Lower lobe of right lung (tissue), 2 donors: ENCODE results near the gene MAP3K10. TPM values are rescaled to one million over a fixed set of nuclear protein-coding genes. Genes with fewer than 3 reads are reported as not detected.

Source experiments
- ATAC-seq, 2 donors: fragments of 200-7000 bp; cut with Tn5 transposase; one replicate each; pipeline ENCODE4 v1.9.1; 2020 to 2022; ENCODE audit warnings: mild to moderate bottlenecking in 2 of 2, moderate library complexity in 2 of 2
- DNase-seq: peaks from one replicate; pipeline ENCODE4 v3.0.0-alpha.2; 2020
- H3K27ac ChIP-seq: fragments of 200-600 bp; one replicate; pipeline ENCODE4 v1.8.0; 2022
- H3K27me3 ChIP-seq: fragments of 200-600 bp; one replicate; pipeline ENCODE4 v1.8.0; 2022; ENCODE audit warnings: low read depth
- H3K36me3 ChIP-seq: fragments of 200-600 bp; one replicate; pipeline ENCODE4 v1.8.0; 2022; ENCODE audit warnings: mild to moderate bottlenecking
- H3K4me1 ChIP-seq: fragments of 200-600 bp; one replicate; pipeline ENCODE4 v1.8.0; 2022
- H3K4me3 ChIP-seq: fragments of 200-600 bp; one replicate; pipeline ENCODE4 v1.8.0; 2022; ENCODE audit warnings: mild to moderate bottlenecking
- H3K9me3 ChIP-seq: fragments of 200-600 bp; one replicate; pipeline ENCODE4 v1.8.0; 2022
- CTCF ChIP-seq: fragments of 200-600 bp; IDR thresholded peaks from one replicate; pipeline ENCODE4 v1.8.0; 2022; ENCODE audit warnings: antibody characterized with exemption, mild to moderate bottlenecking
- intact Hi-C: fragments of 100-400 bp; cut with DNase I; formaldehyde crosslinking; loops from one replicate; pipeline ENCODE4 v1.11.0; 2022
- total RNA-seq: library from RNA; stranded (reverse); fragmentation: NEBNext Ultra II Directional; extraction: Animal tissue kit (Norgen Biotek cat#: 25700); gene quantifications from one replicate; pipeline ENCODE4 v1.2.1, GENCODE V29; 2021
- donor health status: DM: no; HTN: yes; CAD: no; lungs with severe emphysema.

Gene MAP3K10
- total RNA-seq, 1 donor from 2014 or later, result 17.4 TPM

DNA sequence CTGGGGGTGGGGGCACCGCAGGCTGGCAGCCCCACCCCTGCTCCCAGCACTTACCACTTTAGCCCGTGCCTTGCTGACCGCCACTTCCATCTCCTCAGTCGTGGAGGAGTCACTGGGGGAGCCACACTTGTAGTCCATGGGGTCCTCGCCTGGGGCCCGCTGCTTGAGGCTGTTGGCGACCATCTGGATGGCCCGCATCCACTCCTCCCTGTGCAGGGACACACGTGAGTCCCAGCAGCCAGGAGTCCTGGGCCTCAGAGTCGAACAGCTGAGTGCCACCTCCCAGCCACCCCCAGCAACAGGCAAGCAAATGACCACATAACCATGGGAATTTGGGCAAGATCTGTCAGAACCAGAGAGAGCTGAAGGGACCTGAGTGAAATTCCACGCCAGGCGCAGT is 51.3 kb downstream of the MAP3K10 start:
- H3K27ac ChIP-seq, result peak overlapping the region; percentile 69
- ATAC-seq, result no peak
- H3K36me3 ChIP-seq, result peaks cover 51% of the 10 kb centered on the region
- DNase-seq, result peak; percentile 34
- no peak overlapping the region for H3K4me3 ChIP-seq
- intact Hi-C loops, result no loop called here
- TF ChIP-seq CTCF, result no peak
- no peaks in the 10 kb centered on the region for H3K27me3 ChIP-seq
- H3K9me3 ChIP-seq, result no peaks in the 10 kb centered on the region
- H3K4me1 ChIP-seq, result peaks cover 28% of the 10 kb centered on the region

DNA sequence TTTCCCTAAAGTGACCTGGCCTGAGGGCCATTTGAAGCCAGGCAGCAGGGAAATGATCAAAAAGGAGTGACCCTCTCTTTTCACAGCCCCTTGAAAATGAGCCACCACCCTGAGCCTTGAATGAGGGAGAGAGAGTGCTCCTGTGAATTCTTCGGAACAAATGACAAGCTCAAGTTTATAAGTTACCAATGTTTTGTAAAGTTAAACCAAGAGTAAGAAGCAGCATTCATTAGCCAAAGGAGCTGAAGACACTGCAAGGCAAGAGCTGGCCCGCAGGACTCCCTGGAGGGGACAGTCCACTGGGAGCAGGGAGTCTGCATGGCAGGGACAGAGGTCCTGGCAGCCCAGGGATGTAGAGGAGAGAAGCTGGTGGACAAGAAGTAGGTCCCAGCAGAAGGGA is 52.0 kb downstream of the MAP3K10 start:
- H3K27ac ChIP-seq, result no peak overlapping the region
- intact Hi-C loops, result no loop called here

GRCh38 chr19:40244579-40245317 is 53.5 kb downstream of the MAP3K10 start:
- no peak for TF ChIP-seq CTCF
- intact Hi-C loops, result no loop called here
- ATAC-seq (no peak), DNase-seq (peak; percentile 21)
- Histone ChIP-seq H3K4me1 (peaks cover 28% of the 10 kb centered on the region), H3K36me3 (peaks cover 35% of the 10 kb centered on the region), H3K4me3 (no peak overlapping the region), H3K27ac (no peak overlapping the region), H3K9me3 (no peaks in the 10 kb centered on the region), H3K27me3 (no peaks in the 10 kb centered on the region)

More for the DNA sequence above, 52.0 kb downstream of the MAP3K10 start:
- Histone ChIP-seq H3K27me3 (no peaks in the 10 kb centered on the region), H3K9me3 (no peaks in the 10 kb centered on the region), H3K36me3 (peaks cover 44% of the 10 kb centered on the region), H3K4me3 (no peak overlapping the region), H3K4me1 (peaks cover 28% of the 10 kb centered on the region)
- DNase-seq (peak; percentile 22), ATAC-seq (no peak)
- no peak for TF ChIP-seq CTCF

DNA sequence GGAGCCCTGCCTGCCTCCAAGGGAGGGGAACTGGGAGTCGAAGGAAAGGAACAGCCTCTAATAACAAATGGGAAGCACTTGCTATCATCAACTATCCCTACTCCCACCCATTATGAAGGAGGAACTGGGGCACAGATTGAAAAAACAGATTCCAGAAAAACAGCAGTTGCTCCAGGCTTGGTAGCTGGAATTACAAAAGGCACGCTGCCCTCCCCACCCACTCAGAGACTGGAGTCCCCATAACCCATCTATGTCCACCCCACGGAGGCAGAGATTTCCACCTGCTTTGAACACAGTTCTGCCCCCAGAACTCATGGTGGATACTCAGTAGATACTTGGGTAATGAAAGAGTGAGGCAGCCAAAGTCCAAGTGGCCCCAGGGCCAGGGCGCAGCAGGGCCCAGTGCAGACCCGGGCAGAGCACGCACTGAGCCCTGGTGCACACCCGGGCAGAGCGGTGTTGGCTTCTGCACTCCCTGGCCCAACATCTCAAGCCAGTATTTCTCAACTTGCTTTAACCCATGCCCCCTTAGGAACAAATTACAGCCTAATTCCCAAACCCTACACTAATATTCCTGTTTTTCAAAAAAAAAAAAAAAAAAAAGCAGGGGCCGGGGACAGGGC is 54.4 kb downstream of the MAP3K10 start:
- intact Hi-C loops, result no loop called here
- H3K4me1 ChIP-seq, result peaks cover 28% of the 10 kb centered on the region
- H3K9me3 ChIP-seq, result no peaks in the 10 kb centered on the region
- DNase-seq, result peak; percentile 10
- H3K36me3 ChIP-seq, result peaks cover 32% of the 10 kb centered on the region
- no peak overlapping the region for H3K4me3 ChIP-seq
- TF ChIP-seq CTCF, result no peak
- ATAC-seq, result no peak
- H3K27ac ChIP-seq, result no peak overlapping the region
- no peaks in the 10 kb centered on the region for H3K27me3 ChIP-seq

GRCh38 chr19:40246292-40247073 is 55.3 kb downstream of the MAP3K10 start:
- Histone ChIP-seq H3K4me1 (peaks cover 28% of the 10 kb centered on the region), H3K27ac (no peak overlapping the region), H3K27me3 (no peaks in the 10 kb centered on the region), H3K9me3 (no peaks in the 10 kb centered on the region), H3K4me3 (no peak overlapping the region), H3K36me3 (peaks cover 30% of the 10 kb centered on the region)
- ATAC-seq (no peak), DNase-seq (peak; percentile 6)
- intact Hi-C loops, result no loop called here
- TF ChIP-seq CTCF, result no peak
